Mesenteric fat pad (tissue), 1 donor: ENCODE data around the gene UPF1. TPM values are rescaled to one million over a fixed set of nuclear protein-coding genes. Genes with fewer than 3 reads are reported as not detected.
"Not testable (repeated sequence)": the region's sequence is repeated elsewhere in the genome, so short reads cannot be mapped to it uniquely, and the experiment has no call there.

Experiments
- DNase-seq: peaks from one replicate; pipeline ENCODE4 v3.0.0-alpha.2; 2020; ENCODE audit warnings: low spot score
- total RNA-seq: library from RNA; stranded (reverse); fragmentation: NEBNext Ultra II Directional; extraction: Animal tissue kit (Norgen Biotek cat#: 25700); gene quantifications from one replicate; pipeline ENCODE4 v1.2.1, GENCODE V29; 2021
- donor health status: DM: yes; HTN: yes; CAD: no.

The UPF1 gene
- total RNA-seq, 1 donor from 2014 or later, result 53.8 TPM

- DNase-seq, result no peak
Observed at GRCh38 chr19:18910801-18911436, 79.2 kb downstream of the UPF1 start.

- no peak for DNase-seq
Observed at GRCh38 chr19:18912933-18913332, 81.2 kb downstream of the UPF1 start.

- DNase-seq, result no peak
Observed at GRCh38 chr19:18913466-18913865, 81.7 kb downstream of the UPF1 start.

GRCh38 chr19:18915639-18916038 is 83.9 kb downstream of the UPF1 start:
- no peak for DNase-seq

- DNase-seq, result not testable (repeated sequence)
Observed at GRCh38 chr19:18917593-18917992, 85.8 kb downstream of the UPF1 start.

Other genes with a start within 250 kb of the UPF1 start
- 52.7 TPM for gene REX1BD, start 243.2 kb upstream of the UPF1 start, total RNA-seq
- gene CRLF1, start 225.2 kb upstream of the UPF1 start, total RNA-seq, result 30.7 TPM
- 2.0 TPM for gene TMEM59L, start 219.1 kb upstream of the UPF1 start, total RNA-seq
- 17.1 TPM for gene KLHL26, start 194.9 kb upstream of the UPF1 start, total RNA-seq
- 13.9 TPM for gene CRTC1, start 148.3 kb upstream of the UPF1 start, total RNA-seq
- 21.2 TPM for gene COMP, start 40.7 kb upstream of the UPF1 start, total RNA-seq
- gene CERS1, start 64.2 kb downstream of the UPF1 start, total RNA-seq, result 0.45 TPM
- gene COPE, start 87.4 kb downstream of the UPF1 start, total RNA-seq, result 147 TPM
- 49.1 TPM for gene DDX49, start 87.8 kb downstream of the UPF1 start, total RNA-seq
- 31.5 TPM for gene HOMER3, start 109.3 kb downstream of the UPF1 start, total RNA-seq
- 58.8 TPM for gene SUGP2, start 201.6 kb downstream of the UPF1 start, total RNA-seq
- 18.1 TPM for gene ARMC6, start 201.6 kb downstream of the UPF1 start, total RNA-seq
- 8.4 TPM for gene SLC25A42, start 232.0 kb downstream of the UPF1 start, total RNA-seq